GM10266 (cell line): ENCODE results near the gene SLC36A3.
"Not testable (repeated sequence)": the region's sequence is repeated elsewhere in the genome, so short reads cannot be mapped to it uniquely, and the experiment has no call there.

Source experiments
- DNase-seq: peaks from one replicate; pipeline ENCODE4 v3.0.0; 2012; ENCODE audit errors: extremely low spot score
- CTCF ChIP-seq: IDR thresholded peaks from 2 replicates; pipeline ENCODE4 v1.5.1; 2012; ENCODE audit warnings: mild to moderate bottlenecking, low read depth; ENCODE audit not compliant: control insufficient read depth, insufficient read depth; ENCODE audit errors: missing control alignments

SLC36A3 gene

GRCh38 chr5:151318850-151319732 lies 15.5 kb upstream of the SLC36A3 start:
- DNase-seq, result no peak
- TF ChIP-seq CTCF, result peak; percentile 31

- TF ChIP-seq CTCF, result no peak
- no peak for DNase-seq
Observed at GRCh38 chr5:151317871-151318270, 14.3 kb upstream of the SLC36A3 start.

- peak; percentile 93 for TF ChIP-seq CTCF
- DNase-seq, result peak; percentile 81
Observed at GRCh38 chr5:151315998-151316597, 12.5 kb upstream of the SLC36A3 start.

GRCh38 chr5:151313357-151313756 lies 9.8 kb upstream of the SLC36A3 start:
- no peak for DNase-seq
- TF ChIP-seq CTCF, result no peak

- DNase-seq, result no peak
- TF ChIP-seq CTCF, result no peak
Observed at GRCh38 chr5:151312756-151313324, 9.3 kb upstream of the SLC36A3 start.

GRCh38 chr5:151310932-151311331 lies 7.4 kb upstream of the SLC36A3 start:
- DNase-seq, result no peak
- TF ChIP-seq CTCF, result no peak

GRCh38 chr5:151309821-151310220 lies 6.3 kb upstream of the SLC36A3 start:
- not testable (repeated sequence) for DNase-seq

GRCh38 chr5:151309266-151309665 lies 5.7 kb upstream of the SLC36A3 start:
- DNase-seq, result not testable (repeated sequence)
